SK-N-MC (cell line): Measurements from ENCODE around the gene FAM3C.

Experiments
- DNase-seq: peaks from one replicate; pipeline ENCODE4 v3.0.0-alpha.2; 2011; ENCODE audit warnings: low read depth, low spot score
- H3K27ac ChIP-seq: fragments of 200-600 bp; sonication (generic); 2 replicates; pipeline ENCODE4 v1.5.1; 2016; ENCODE audit warnings: mixed run types
- H3K36me3 ChIP-seq: fragments of 200-600 bp; sonication (generic); 2 replicates; pipeline ENCODE4 v1.6.1; 2017; ENCODE audit warnings: antibody characterized with exemption, low read length, mixed read lengths; ENCODE audit not compliant: insufficient read depth
- H3K4me3 ChIP-seq: fragments of 200-600 bp; sonication (generic); 2 replicates; pipeline ENCODE4 v1.5.1; 2016
- H3K9ac ChIP-seq: fragments of 200-600 bp; sonication (generic); 2 replicates; pipeline ENCODE4 v1.8.0; 2017; ENCODE audit warnings: mixed run types, mixed read lengths; ENCODE audit not compliant: insufficient read length
- H3K9me3 ChIP-seq: fragments of 200-600 bp; sonication (generic); 2 replicates; pipeline ENCODE4 v1.6.1; 2017; ENCODE audit warnings: low read depth, mild to moderate bottlenecking, antibody characterized with exemption, low read length, moderate library complexity, mixed read lengths
- EZH2 ChIP-seq: fragments of 200-600 bp; sonication (generic); IDR thresholded peaks from one replicate; pipeline ENCODE4 v1.6.1; 2017; ENCODE audit warnings: antibody characterized with exemption
- FOXP2 ChIP-seq: optimal IDR thresholded peaks from 2 replicates; pipeline ENCODE3; 2011; ENCODE audit warnings: mild to moderate bottlenecking, moderate library complexity; ENCODE audit not compliant: insufficient read depth; ENCODE audit errors: extremely low read length, control extremely low read depth
- POLR2AphosphoS5 ChIP-seq: IDR thresholded peaks from 2 replicates; pipeline ENCODE4 v1.6.1; 2012; ENCODE audit warnings: mild to moderate bottlenecking, low read depth, low read length, borderline replicate concordance

FAM3C gene

DNA sequence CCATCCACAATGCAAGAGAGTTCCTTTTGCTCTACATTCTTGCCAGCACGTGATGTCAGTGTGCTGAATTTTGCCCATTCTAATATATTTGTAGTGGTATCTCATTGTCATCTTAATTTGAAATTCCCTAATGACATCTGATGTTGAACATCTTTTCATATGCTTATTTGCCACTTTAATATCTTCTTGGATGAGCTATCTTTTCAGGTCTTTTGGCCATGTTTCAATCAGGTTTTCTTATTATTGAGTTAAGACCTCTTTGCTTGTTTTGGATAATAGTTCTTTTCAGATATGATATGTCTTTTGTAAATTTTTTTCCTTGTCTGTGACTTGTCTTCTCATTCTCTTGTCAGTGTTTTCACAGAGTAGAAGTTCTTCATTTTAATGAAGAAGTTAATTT lies 20.4 kb upstream of the FAM3C start:
- no peak for TF ChIP-seq FOXP2
- no peak for TF ChIP-seq EZH2
- no peak for TF ChIP-seq POLR2AphosphoS5
- Histone ChIP-seq H3K36me3 (no peaks in the 10 kb centered on the region), H3K27ac (no peak overlapping the region)

DNA sequence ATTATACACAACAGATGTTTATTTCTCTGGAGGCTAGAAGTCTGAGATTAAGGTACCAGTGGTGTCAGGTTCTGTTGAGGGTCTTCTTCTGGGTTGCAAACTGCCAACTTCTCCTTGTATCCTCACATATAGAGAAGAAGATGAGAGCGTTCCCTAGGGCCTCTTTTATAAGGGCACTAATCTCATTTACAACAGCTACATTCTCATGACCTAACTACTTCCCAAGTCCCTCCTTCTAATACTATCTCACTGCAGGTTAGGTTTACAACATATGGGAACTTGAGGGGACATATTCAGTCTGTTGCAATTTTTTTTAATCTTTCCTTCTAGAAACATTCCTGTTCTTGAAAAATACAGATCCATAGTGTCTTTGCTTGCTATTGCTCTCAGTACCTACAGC lies 18.3 kb upstream of the FAM3C start:
- DNase-seq = no peak
- Histone ChIP-seq H3K4me3 (no peak overlapping the region), H3K36me3 (no peaks in the 10 kb centered on the region), H3K27ac (no peak overlapping the region), H3K9ac (no peak overlapping the region), H3K9me3 (no peaks in the 10 kb centered on the region)
- no peak for TF ChIP-seq EZH2
- no peak for TF ChIP-seq POLR2AphosphoS5
- TF ChIP-seq FOXP2 = no peak

More for the DNA sequence above, 20.4 kb upstream of the FAM3C start:
- no peak overlapping the region for H3K4me3 ChIP-seq
- no peak overlapping the region for H3K9ac ChIP-seq
- DNase-seq = no peak
- no peaks in the 10 kb centered on the region for H3K9me3 ChIP-seq

DNA sequence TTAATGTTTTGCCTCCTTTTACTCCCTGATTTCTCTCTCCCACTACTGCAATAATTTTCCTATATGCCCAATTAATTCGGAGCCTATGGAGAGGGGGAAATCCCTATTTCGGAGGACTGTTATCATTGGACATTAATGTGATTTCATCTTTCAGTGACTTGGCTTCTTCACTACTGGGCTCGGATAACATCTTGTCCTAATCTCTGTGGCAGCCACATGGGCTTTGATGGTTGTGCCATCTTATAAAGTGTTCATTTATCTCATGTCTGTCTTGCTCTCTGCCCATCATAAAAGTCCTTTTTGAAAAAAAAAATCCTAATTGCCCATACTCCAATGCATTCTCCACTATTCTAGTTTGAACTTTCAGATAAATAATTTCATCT lies 15.5 kb upstream of the FAM3C start:
- Histone ChIP-seq H3K4me3 (no peak overlapping the region), H3K9ac (no peak overlapping the region), H3K36me3 (no peaks in the 10 kb centered on the region), H3K27ac (no peak overlapping the region), H3K9me3 (no peaks in the 10 kb centered on the region)
- DNase-seq = no peak
- TF ChIP-seq FOXP2 = no peak
- TF ChIP-seq POLR2AphosphoS5 = no peak

DNA sequence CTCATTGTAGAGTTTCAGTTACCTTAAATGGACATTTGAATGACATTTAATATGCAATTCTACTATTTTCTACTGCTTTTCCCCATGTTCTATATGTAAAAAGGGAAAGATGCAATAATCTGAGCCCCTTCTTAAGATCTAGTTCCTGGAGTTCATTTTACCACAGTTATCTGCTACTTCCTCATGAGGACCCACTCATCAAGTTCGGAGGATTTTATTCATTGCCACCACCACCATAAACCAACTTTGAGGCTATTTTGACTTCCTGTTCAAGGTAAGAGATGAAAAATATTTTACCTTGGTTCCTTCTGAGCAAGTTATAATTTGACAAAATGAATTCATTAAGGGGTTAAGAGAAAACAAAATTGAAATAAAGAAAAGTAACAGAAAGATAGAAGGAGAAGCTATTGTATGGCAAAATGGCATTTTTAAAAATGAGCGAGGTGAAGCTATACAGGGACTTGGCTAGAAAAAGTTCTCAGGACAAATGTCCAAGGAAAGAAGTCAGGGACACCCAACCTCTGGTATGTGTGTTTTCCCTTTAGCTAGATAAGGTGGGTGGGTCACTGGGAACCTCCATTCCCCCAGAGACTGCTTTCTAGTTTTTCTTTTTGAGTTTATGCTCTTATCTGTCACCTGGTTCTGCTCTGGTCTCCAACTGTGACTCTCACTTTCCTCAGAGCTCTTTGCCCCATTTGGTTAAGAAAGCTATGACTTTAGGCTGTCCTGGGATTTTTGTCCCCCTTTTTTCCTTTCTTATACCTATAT lies 14.9 kb upstream of the FAM3C start:
- no peak for DNase-seq
- TF ChIP-seq FOXP2 = no peak
- TF ChIP-seq EZH2 = no peak
- TF ChIP-seq POLR2AphosphoS5 = no peak
- Histone ChIP-seq H3K9me3 (no peaks in the 10 kb centered on the region), H3K4me3 (no peak overlapping the region), H3K36me3 (no peaks in the 10 kb centered on the region), H3K9ac (no peak overlapping the region), H3K27ac (no peak overlapping the region)

DNA sequence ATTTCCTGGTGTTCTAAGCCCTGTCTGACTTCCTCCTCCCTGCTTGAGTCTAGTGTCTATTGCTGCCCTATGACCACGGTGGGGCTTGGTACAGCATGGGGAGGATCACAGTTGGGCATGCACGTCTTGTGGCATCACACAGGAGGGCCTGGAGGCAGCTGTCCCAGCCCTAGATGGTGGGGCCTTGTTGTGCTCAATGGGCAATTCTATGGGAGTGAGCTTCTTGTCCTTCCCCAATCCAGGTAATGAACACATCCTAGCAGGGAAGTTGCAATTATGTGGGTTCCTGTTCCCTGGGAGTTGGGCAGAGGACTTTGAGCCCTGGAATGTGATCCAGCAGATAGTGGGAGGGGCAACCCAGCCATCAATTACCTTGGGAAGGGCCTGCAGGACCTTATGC lies 10.8 kb upstream of the FAM3C start:
- no peak for DNase-seq
- no peaks in the 10 kb centered on the region for H3K36me3 ChIP-seq
- TF ChIP-seq FOXP2 (no peak), EZH2 (no peak), POLR2AphosphoS5 (no peak)
- no peak overlapping the region for H3K9ac ChIP-seq
- no peaks in the 10 kb centered on the region for H3K9me3 ChIP-seq
- no peak overlapping the region for H3K27ac ChIP-seq
- no peak overlapping the region for H3K4me3 ChIP-seq

DNA sequence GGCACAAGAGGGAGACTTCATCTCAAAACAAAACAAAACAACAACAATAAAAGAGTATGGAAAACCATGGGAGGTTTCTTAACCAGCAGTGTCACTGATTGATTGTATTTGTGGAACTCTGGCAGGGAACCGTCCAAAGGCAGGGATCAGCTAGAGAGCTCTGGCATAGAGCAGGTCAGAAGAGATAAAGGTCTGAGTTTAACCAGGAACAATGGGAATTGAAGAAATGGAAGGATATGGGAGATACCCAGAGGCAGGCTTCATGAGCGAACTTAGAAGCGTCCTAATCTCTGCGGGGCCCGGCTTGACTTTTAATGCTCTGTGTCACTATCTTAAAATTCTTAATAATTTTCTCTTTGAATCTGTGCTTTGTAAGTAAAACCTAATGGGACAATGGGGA lies 10.4 kb upstream of the FAM3C start:
- no peak overlapping the region for H3K4me3 ChIP-seq
- no peak for TF ChIP-seq EZH2
- DNase-seq = no peak

DNA sequence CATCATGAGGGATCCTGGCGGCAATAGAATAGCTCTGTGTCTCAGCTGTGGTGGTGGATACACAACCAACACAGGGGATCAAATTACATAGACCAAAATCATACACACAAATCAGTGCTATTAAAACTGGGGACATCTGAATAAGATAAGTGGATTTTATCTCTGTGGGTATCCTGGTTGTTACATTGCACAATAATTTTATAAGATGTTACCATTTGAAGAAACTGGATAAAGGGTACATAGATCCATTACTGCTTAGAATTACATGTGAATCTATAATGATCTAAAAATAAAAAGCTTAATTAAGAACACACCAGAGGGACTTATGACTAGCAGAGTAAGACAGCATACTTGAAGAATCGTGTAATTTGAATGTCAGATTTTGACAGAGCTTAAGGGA lies 8.2 kb upstream of the FAM3C start:
- no peak for TF ChIP-seq FOXP2
- TF ChIP-seq POLR2AphosphoS5 = no peak
- no peak for TF ChIP-seq EZH2
- no peak overlapping the region for H3K9ac ChIP-seq
- H3K9me3 ChIP-seq = no peaks in the 10 kb centered on the region
- H3K4me3 ChIP-seq = no peak overlapping the region
- H3K36me3 ChIP-seq = no peaks in the 10 kb centered on the region
- no peak for DNase-seq
- no peak overlapping the region for H3K27ac ChIP-seq

More for the DNA sequence above, 10.4 kb upstream of the FAM3C start:
- H3K9me3 ChIP-seq = no peaks in the 10 kb centered on the region
- no peak overlapping the region for H3K27ac ChIP-seq
- no peak overlapping the region for H3K9ac ChIP-seq
- H3K36me3 ChIP-seq = no peaks in the 10 kb centered on the region

DNA sequence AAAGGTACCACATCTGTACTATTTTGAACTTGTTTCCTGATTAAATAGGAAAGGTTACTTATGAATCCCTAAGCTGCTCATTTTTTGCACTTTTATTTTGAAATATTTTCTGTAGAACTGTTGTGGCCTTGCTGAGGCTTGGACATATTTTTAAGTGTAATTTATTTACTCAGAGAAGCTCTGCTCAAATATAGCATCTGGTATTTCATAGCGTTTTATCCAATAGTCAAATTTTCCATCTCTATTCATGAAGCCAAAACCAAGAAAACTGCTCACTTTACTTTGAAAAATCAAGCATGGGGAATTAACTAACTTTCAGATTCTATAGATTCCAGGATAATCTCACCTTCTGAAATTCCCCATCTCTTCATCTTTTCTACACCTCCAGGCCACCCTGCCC lies 6.6 kb upstream of the FAM3C start:
- no peak overlapping the region for H3K9ac ChIP-seq
- H3K27ac ChIP-seq = no peak overlapping the region
- no peaks in the 10 kb centered on the region for H3K36me3 ChIP-seq
- no peak for TF ChIP-seq EZH2
- TF ChIP-seq POLR2AphosphoS5 = no peak
- TF ChIP-seq FOXP2 = no peak
- no peak for DNase-seq
- H3K4me3 ChIP-seq = no peak overlapping the region
- no peaks in the 10 kb centered on the region for H3K9me3 ChIP-seq

DNA sequence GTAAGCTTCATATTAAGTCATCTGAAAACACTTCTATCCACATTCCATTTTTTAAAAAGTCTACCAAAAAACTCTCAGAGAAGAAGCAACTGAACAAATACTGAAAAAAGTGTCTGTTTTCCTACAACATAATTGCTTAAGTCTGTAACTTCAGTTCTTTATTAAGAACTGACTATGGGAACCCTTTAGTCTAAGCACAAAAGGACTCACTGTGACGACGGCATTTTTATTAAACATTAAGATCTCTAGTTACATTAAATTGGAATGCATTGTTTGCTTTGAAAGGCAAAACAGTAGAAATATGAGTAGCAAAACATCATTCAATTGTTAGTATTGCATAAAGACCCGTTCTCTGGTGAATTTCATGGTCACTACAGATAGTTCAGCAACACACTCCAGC lies 5.8 kb upstream of the FAM3C start:
- Histone ChIP-seq H3K36me3 (no peaks in the 10 kb centered on the region), H3K27ac (peak overlapping the region; percentile 56; the same call in 1 of the 2 replicates), H3K4me3 (0 out of 2 replicates have a peak overlapping the region, but pooled peaks have one; percentile 0), H3K9ac (no peak overlapping the region), H3K9me3 (no peaks in the 10 kb centered on the region)
- DNase-seq = no peak
- TF ChIP-seq POLR2AphosphoS5 (no peak), EZH2 (no peak), FOXP2 (no peak)
